ENCODE results near the gene KIZ.

- TF ChIP-seq POLR2AphosphoS5 (IDR thresholded peaks at IDR 0.05; ENCODE audit: low read depth) (no peak), CTCF (conservative IDR thresholded peaks at IDR 0.05; ENCODE audit: low read depth in 2 of 2) (no peak), EZH2 (IDR thresholded peaks at IDR 0.05; ENCODE audit: low read depth, unreplicated experiment) (no peak), REST (IDR thresholded peaks at IDR 0.05; ENCODE audit: unreplicated experiment) (no peak), EZH2phosphoT487 (IDR thresholded peaks at IDR 0.05; ENCODE audit: unreplicated experiment) (no peak), CREB1 (CRISPR knock-in tag; IDR thresholded peaks at IDR 0.05; ENCODE audit: low read depth) (no peak), JUNB (IDR thresholded peaks at IDR 0.05; ENCODE audit: unreplicated experiment) (no peak), ETS1 (IDR thresholded peaks at IDR 0.05) (no peak), ZNF331 (CRISPR knock-in tag; IDR thresholded peaks at IDR 0.05; ENCODE audit: low read depth) (no peak), NANOG (IDR thresholded peaks at IDR 0.05; ENCODE audit: borderline replicate concordance) (no peak), STAT1 (IDR thresholded peaks at IDR 0.05; ENCODE audit: unreplicated experiment) (no peak), ZNF114 (CRISPR knock-in tag; IDR thresholded peaks at IDR 0.05) (no peak), ZNF462 (CRISPR knock-in tag; IDR thresholded peaks at IDR 0.05) (no peak)
Measured at GRCh38 chr20:21145424-21145823, 19.5 kb downstream of the KIZ start.

Measured in GM23338 (cell line).